IMR-90 (cell line): ENCODE results near the gene ITGA3. TPM values are rescaled to one million over a fixed set of nuclear protein-coding genes. Genes with fewer than 3 reads are reported as not detected.

Experiments used
- ATAC-seq: fragments of 200-7000 bp; cut with Tn5 transposase; 2 replicates; pipeline ENCODE4 v1.9.1; 2020; ENCODE audit warnings: low read depth, mild to moderate bottlenecking, moderate library complexity
- BruUV-seq: library from RNA; stranded (reverse); fragments of 400-500 nt; replicated peaks from 2 replicates; lab custom pipeline; 2021; lab: Mats Ljungman, UMichigan
- CTCF ChIA-PET: fragments of 300-600 bp; formaldehyde crosslinking; extraction: SDS; loops from one replicate; lab custom pipeline; 2021; ENCODE audit warnings: antibody characterized with exemption; lab: Yijun Ruan, JAX
- POLR2A ChIA-PET: fragments of 300-600 bp; sonication (Branson Sonifier 250); formaldehyde crosslinking; loops from one replicate; lab custom pipeline; 2022; ENCODE audit warnings: antibody characterized with exemption; ENCODE audit not compliant: unreplicated experiment; lab: Charles Lee
- DNase-seq: peaks from one replicate; pipeline ENCODE4 v3.0.0; 2013
- H2AFZ ChIP-seq: replicated peaks from 2 replicates; pipeline ENCODE3; 2013; ENCODE audit warnings: low read length, mild to moderate bottlenecking; ENCODE audit not compliant: poor library complexity
- H2AK5ac ChIP-seq: 2 replicates; pipeline ENCODE4 v1.6.1; 2013; ENCODE audit warnings: low read depth, low read length, inconsistent platforms
- H2AK9ac ChIP-seq: replicated peaks from 2 replicates; pipeline ENCODE3; 2013; ENCODE audit warnings: mild to moderate bottlenecking, low read depth, low read length, moderate library complexity; ENCODE audit not compliant: poor library complexity
- H2BK120ac ChIP-seq: 2 replicates; pipeline ENCODE4 v1.6.1; 2013; ENCODE audit warnings: low read depth, low read length, inconsistent platforms
- H2BK15ac ChIP-seq: 3 replicates; pipeline ENCODE4 v1.6.1; 2013; ENCODE audit warnings: low read depth, low read length, inconsistent platforms
- H2BK20ac ChIP-seq: 2 replicates; pipeline ENCODE4 v1.6.1; 2013; ENCODE audit warnings: low read depth, mild to moderate bottlenecking, inconsistent platforms, low read length, moderate library complexity
- H2BK5ac ChIP-seq: 2 replicates; pipeline ENCODE4 v1.6.1; 2013; ENCODE audit warnings: mild to moderate bottlenecking, low read depth, low read length, inconsistent platforms; ENCODE audit not compliant: poor library complexity, severe bottlenecking
- H3K14ac ChIP-seq: replicated peaks from 2 replicates; pipeline ENCODE4 v1.6.1; 2013; ENCODE audit warnings: low read depth, low read length, inconsistent platforms
- H3K18ac ChIP-seq: 2 replicates; pipeline ENCODE4 v1.6.1; 2013; ENCODE audit warnings: low read depth, low read length, control low read depth
- H3K23ac ChIP-seq: 2 replicates; pipeline ENCODE4 v1.6.1; 2013; ENCODE audit warnings: low read depth, low read length, inconsistent platforms
- H3K27ac ChIP-seq: 2 replicates; pipeline ENCODE4 v1.5.1; 2013; ENCODE audit warnings: mild to moderate bottlenecking, control low read depth, low read length; ENCODE audit not compliant: insufficient read depth
- H3K27me3 ChIP-seq: 2 replicates; pipeline ENCODE4 v1.6.1; 2013; ENCODE audit warnings: low read length; ENCODE audit not compliant: control insufficient read depth, insufficient read depth
- H3K36me3 ChIP-seq: 2 replicates; pipeline ENCODE4 v1.6.1; 2013; ENCODE audit warnings: low read length, mixed read lengths; ENCODE audit not compliant: control insufficient read depth, insufficient read depth
- H3K4ac ChIP-seq: 2 replicates; pipeline ENCODE4 v1.6.1; 2013; ENCODE audit warnings: low read depth, low read length, inconsistent platforms
- H3K4me1 ChIP-seq: 2 replicates; pipeline ENCODE4 v1.6.1; 2013; ENCODE audit warnings: low read length, mixed read lengths; ENCODE audit not compliant: control insufficient read depth, insufficient read depth
- H3K4me2 ChIP-seq: 2 replicates; pipeline ENCODE4 v1.6.1; 2013; ENCODE audit warnings: low read depth, mild to moderate bottlenecking, control low read depth, low read length, moderate library complexity
- H3K4me3 ChIP-seq: 2 replicates; pipeline ENCODE4 v1.5.1; 2013; ENCODE audit warnings: low read depth, mild to moderate bottlenecking, control low read depth, low read length, moderate library complexity; ENCODE audit not compliant: insufficient read depth
- H3K56ac ChIP-seq: 2 replicates; pipeline ENCODE4 v1.6.1; 2013; ENCODE audit warnings: low read length, inconsistent platforms; ENCODE audit not compliant: insufficient read depth; ENCODE audit errors: extremely low read depth
- H3K79me1 ChIP-seq, 2 experiments: 2 replicates each; pipeline ENCODE4 v1.6.1; 2013; ENCODE audit warnings: low read length in 2 of 2, inconsistent platforms in 1 of 2, low read depth in 1 of 2
- H3K9ac ChIP-seq: 2 replicates; pipeline ENCODE4 v1.6.1; 2013; ENCODE audit warnings: low read depth, low read length, control low read depth
- H3K9me1 ChIP-seq: 2 replicates; pipeline ENCODE4 v1.6.1; 2013; ENCODE audit warnings: low read length, inconsistent platforms; ENCODE audit not compliant: insufficient read depth
- H3K9me3 ChIP-seq: 2 replicates; pipeline ENCODE4 v1.6.1; 2013; ENCODE audit warnings: low read length; ENCODE audit not compliant: control insufficient read depth, insufficient read depth
- H4K20me1 ChIP-seq: 2 replicates; pipeline ENCODE4 v1.6.1; 2013; ENCODE audit warnings: low read length, inconsistent platforms; ENCODE audit not compliant: insufficient read depth
- H4K5ac ChIP-seq: 2 replicates; pipeline ENCODE4 v1.6.1; 2013; ENCODE audit warnings: mild to moderate bottlenecking, low read depth, low read length, control low read depth
- H4K8ac ChIP-seq, 2 experiments: 2 replicates each; pipeline ENCODE4 v1.6.1; 2013; ENCODE audit warnings: low read depth in 2 of 2, low read length in 2 of 2, control low read depth in 1 of 2, inconsistent platforms in 1 of 2
- H4K91ac ChIP-seq: 2 replicates; pipeline ENCODE4 v1.6.1; 2013; ENCODE audit warnings: low read depth, low read length, inconsistent platforms; ENCODE audit not compliant: insufficient read depth
- POLR2A ChIP-seq: IDR thresholded peaks from 2 replicates; pipeline ENCODE4 v1.6.1; 2012; ENCODE audit warnings: mild to moderate bottlenecking, low read depth, low read length
- WGBS, 2 experiments: methylation state at CpG; one replicate each; pipeline versions ENCODE4 v1.1.5 to v1.1.7; 2013; ENCODE audit warnings: missing lambda C conversion rate in 2 of 2; ENCODE audit not compliant: insufficient read length in 1 of 2; ENCODE audit errors: extremely low coverage in 2 of 2; 5-methylcytosine and 5-hydroxymethylcytosine counted together
- dilution Hi-C: fragments of 300-500 bp; cut with HindIII; formaldehyde crosslinking; loops from one replicate; pipeline ENCODE4 v1.14.3; 2018; ENCODE audit warnings: low sequenced_read_pairs; ENCODE audit not compliant: unreplicated experiment
- in situ Hi-C: fragments of 300-500 bp; cut with MboI; formaldehyde crosslinking; loops from 3 replicates; pipeline ENCODE4 v1.14.3; 2019; ENCODE audit warnings: low sequenced_read_pairs, inconsistent platforms, mixed read lengths
- intact Hi-C: fragments of 100-400 bp; cut with micrococcal nuclease; formaldehyde crosslinking; loops from 2 replicates; pipeline ENCODE4 v1.10.0; 2022
- polyA plus RNA-seq, 3 experiments: library from polyadenylated mRNA; depleted of rRNA; stranded (reverse); fragments of >200 nt; gene quantifications; 2 replicates each; pipeline ENCODE4 v1.2.3, GENCODE V29; 2012; ENCODE audit warnings: low replicate concordance in 1 of 3
- total RNA-seq: library from RNA; depleted of rRNA; stranded (reverse); fragments of >200 nt; gene quantifications from 2 replicates; pipeline ENCODE4 v1.2.3, GENCODE V29; 2012

Gene ITGA3
- total and polyA plus RNA-seq, 2 of the 4 experiments (the other 2 are of a cell fraction): 78.0 to 202 TPM

- no peak overlapping the region for H3K23ac ChIP-seq
- in situ Hi-C loops: no loop called here
- no peak overlapping the region for H2AK5ac ChIP-seq
- no peak overlapping the region for H4K8ac ChIP-seq
- dilution Hi-C loops: no loop called here
- H2BK5ac ChIP-seq: no peak overlapping the region
- no peak overlapping the region for H4K5ac ChIP-seq
- H2AFZ ChIP-seq: no peak overlapping the region
- H3K56ac ChIP-seq: no peak overlapping the region
- no peak overlapping the region for H4K91ac ChIP-seq
- H4K20me1 ChIP-seq: no peaks in the 10 kb centered on the region; the same call in none of the 2 replicates
- no peak overlapping the region for H3K18ac ChIP-seq
- H3K36me3 ChIP-seq: peaks cover 62% of the 10 kb centered on the region
- no peaks in the 10 kb centered on the region for H3K27me3 ChIP-seq
- no peak overlapping the region for H3K4me2 ChIP-seq
- ChIA-PET POLR2A (no interaction called here), CTCF (interaction anchor here (0.7 kb wide), 1 partner anchor 24 kb away, joined by 4 read pairs; the partner anchor contains the start of gene ITGA3)
- peak overlapping the region; percentile 25 for H2AK9ac ChIP-seq
- no TSS peak for BruUV-seq
- H3K4ac ChIP-seq: no peak overlapping the region
- H2BK15ac ChIP-seq: no peak overlapping the region
- no peak for TF ChIP-seq POLR2A
- no peak for DNase-seq
- no peaks in the 10 kb centered on the region for H3K4me1 ChIP-seq
- intact Hi-C loops: no loop called here
- H2BK20ac ChIP-seq: no peak overlapping the region
- ATAC-seq: no peak
- no peaks in the 10 kb centered on the region for H3K9me3 ChIP-seq
- 100% methylated on average over 2 of the region's 11 CpGs; no CpG with 5 or more reads in 1 of the 2 experiments for WGBS, 2 experiments
- no peak overlapping the region for H2BK120ac ChIP-seq
- H3K9ac ChIP-seq: no peak overlapping the region
- H3K27ac ChIP-seq: no peak overlapping the region
- no peak overlapping the region for H3K4me3 ChIP-seq
- no peak overlapping the region for H3K14ac ChIP-seq
- H3K9me1 ChIP-seq: no peaks in the 10 kb centered on the region
- peaks cover 13 to 38% of the 10 kb centered on the region in 2 experiments; a peak in 3 of 4 replicates for H3K79me1 ChIP-seq
These were observed 24.2 kb downstream of the ITGA3 start for GRCh38 chr17:50080096-50080480.
